ENCODE measurements around the gene FAM170B. TPM values are rescaled to one million over a fixed set of nuclear protein-coding genes. Genes with fewer than 3 reads are reported as not detected.

The FAM170B gene
- total RNA-seq, 1 donor from 2014 or later = not detected

GRCh38 chr10:49120911-49121310 lies 12.9 kb downstream of the FAM170B start:
- no peak for DNase-seq

DNA sequence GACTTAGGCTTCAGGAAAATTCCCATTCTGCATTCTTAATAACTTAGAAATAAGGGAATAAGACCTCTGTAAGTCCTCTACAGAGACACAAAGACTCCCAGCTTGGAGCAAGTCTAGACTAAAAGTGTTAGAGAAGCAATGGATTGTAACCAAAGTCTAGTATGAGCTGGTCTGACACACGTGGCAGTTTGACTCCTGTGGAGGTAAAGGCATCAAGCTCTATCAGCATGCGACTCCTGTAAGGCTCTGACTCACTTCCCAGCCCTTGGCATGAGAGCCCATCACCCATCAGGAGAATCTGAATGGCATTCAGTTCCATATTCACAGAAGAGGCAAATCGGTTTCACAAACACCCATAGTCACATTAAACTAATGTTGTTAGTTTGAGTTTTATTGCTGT lies 14.1 kb downstream of the FAM170B start:
- no peak for DNase-seq

DNA sequence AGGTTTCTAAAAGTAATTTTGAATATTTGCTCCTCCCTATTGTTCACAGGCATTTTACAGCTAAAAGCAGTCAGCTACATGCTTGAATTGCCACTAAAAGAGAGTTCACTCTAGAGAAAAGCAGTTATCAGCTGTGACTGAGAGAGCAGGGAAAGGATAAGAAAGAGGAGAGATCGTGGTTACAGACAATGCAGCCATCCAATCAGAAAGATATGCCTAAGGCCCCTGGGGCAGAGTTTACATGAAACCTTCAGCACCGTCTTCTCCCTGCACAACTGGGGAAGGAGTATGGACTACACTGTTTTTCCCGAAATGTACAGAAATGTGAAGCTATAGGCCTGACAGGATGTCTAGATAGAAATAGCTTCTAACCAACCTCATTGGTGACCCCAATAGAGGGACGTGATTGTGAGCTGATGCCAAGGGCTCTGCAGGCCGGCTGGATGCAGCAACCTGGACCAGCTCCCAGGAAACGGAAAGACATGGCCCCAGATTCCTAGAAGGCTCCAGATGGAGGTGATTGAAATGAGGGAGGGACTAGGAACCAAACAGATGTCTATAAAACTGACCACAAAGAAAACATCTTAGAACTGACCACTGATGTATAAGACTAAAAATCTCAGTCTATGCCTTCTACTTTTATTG lies 15.3 kb downstream of the FAM170B start:
- no peak for DNase-seq

GRCh38 chr10:49117376-49118070 lies 16.3 kb downstream of the FAM170B start:
- DNase-seq = no peak

DNA sequence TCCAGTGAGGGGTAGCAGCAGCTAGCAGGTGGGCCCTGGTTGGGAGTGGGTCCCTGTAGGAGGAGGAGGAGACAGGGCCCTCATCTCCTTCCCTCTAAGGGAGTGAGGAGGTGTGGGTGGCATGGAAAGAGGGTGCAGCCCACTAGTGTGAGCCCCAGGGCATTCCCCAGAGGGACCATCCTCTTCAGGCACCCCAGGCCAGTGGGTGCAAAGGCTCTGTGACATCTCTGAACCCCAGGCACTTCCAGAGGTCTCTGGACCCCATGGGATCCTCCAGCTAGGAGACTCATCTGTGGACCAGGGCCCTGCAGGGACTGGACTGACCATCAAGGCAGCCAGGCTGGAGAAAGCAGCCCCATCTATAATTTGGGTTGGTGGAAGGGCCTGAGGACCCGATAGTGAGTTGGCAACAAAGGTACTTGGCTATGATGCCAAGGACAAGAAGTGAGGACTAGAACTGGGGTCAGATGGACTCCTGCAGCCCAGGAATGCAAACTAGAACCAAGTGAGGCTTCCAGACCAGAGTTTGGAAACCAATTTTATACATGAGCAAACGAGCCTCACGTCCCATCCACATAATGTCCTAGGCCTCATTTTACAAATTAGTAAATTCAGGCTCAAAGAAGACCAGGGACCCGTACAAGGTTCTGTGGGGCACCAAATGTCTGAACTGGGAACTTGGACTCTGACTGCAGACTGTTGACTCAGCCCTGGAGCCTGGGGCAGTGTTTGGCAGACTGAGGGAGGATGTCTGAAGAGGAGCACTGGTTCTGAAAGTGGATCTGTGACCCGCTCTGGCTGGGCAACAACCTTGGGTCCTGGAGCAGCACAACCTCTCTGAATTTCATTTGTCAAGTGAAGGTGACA lies 17.1 kb downstream of the FAM170B start:
- DNase-seq = no peak

DNA sequence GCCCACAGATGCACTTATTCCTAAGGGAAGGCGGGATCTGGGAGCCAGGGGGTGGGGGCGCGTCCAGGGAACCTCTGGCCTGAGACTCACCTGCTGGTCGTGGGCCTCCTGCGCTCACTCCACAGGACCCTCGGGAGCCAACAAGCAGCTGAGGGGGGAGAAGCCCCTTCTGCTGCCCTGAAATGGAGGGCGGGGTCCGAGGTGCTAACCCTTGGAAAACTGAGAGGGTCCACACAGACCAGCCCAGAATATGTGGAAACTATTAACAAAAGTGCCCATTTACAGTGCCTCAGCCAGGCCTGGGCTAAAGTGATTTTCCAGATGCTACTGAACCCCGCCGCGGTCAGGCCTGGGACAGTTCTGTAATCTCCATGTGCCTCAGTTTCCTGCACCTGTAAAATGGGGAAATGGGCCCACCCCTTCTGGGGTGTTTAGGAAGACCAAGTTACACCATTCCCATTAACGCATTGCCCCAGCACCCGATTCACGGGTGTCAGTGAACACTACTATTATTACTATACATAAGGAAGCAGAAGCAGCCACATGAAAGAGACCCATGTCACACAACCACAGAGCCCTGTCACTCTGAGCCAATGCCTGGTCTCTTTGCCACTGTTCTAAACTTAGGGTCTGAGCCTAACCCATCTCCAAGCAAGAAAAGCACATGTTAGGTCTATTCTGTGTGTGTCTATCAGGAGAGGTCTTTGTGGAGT lies 17.9 kb downstream of the FAM170B start:
- no peak for DNase-seq

DNA sequence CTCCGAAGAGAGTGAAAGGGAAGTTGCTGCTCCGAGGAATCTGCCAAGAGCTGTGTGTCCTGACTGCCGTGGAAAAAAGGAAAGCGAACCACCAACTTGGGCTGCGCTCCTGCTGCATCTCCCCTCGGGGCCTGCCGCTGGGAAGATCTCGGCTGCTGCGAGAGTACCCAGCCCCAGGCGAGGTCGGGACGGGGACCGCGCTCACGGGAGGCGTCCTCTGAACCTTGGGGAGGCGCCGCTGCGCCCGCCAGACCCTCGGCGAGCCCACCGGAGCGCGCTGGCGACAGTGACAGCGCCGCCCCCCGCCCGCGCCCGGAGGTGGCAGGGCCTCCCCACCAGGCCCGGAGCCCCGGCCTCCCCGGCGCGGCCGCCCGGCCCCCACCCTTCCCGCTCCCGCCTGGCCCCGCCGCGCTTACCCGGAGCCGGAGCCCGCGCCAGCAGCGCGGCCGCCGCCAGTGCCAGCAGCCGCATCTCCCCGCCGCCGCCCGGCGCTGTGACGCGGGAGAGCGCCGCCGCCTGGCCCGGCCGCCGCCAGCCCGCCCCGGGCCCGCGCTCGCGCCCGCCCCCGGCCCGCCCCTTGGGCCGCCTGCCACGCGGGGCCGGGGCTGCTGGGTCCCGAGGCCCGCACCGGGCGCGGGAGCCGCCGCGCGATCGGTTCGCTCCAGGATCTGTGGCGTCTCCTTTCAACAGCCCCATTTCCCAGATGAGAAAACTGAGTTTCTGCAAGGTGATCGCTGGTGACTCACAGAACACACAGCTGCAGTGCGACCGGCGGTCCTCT lies 18.6 kb downstream of the FAM170B start, which contains the start of gene VSTM4:
Gene VSTM4, minus strand, starts transcription at position 508 of the 781 bp plus-strand sequence. Its CDS starts 37 bp downstream, at position 471.
- no peak for DNase-seq

GRCh38 chr10:49114718-49115014 lies 19.2 kb downstream of the FAM170B start:
- DNase-seq = no peak

DNA sequence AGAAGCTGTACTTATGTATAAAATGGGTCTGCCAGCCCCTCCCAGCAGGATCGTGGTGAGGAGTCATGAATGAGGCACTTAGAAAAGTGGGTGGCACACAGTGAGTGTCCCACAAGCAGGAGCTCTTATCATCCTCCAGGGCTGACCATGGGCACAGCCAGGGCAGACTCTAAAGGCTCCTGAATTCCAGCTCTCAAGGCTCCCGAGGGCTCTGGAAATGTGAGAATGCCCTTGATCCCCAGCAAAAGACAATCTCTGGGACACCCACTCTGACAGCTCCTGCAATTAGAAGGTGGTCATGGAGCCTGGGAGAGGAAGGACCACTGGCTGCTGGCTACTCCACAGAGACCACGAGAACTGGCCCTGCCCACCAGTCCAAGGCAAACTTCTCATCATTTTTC lies 20.1 kb downstream of the FAM170B start:
- DNase-seq = no peak

DNA sequence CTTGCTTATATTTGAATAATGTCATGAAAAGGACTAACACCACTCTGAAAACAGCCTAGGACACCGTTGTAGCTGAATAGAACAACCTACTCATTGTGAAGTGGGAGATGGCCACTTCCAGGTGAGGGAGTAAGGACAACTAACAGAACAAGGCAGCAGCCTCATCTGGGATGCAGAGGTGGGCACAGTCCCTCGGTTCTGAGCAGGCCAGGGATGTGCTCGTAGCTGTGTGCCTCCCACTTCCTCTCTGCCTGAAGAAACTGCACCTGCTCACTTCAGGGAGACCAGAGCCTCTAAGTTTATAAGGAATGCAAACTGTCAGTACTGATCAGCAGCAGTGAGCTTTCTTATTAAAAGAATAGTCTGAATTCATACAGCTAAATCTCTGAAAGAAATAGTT lies 21.0 kb downstream of the FAM170B start:
- no peak for DNase-seq

GRCh38 chr10:49112098-49112497 lies 21.7 kb downstream of the FAM170B start:
- no peak for DNase-seq

- DNase-seq = no peak
Observed at GRCh38 chr10:49111320-49111698, 22.5 kb downstream of the FAM170B start.

DNA sequence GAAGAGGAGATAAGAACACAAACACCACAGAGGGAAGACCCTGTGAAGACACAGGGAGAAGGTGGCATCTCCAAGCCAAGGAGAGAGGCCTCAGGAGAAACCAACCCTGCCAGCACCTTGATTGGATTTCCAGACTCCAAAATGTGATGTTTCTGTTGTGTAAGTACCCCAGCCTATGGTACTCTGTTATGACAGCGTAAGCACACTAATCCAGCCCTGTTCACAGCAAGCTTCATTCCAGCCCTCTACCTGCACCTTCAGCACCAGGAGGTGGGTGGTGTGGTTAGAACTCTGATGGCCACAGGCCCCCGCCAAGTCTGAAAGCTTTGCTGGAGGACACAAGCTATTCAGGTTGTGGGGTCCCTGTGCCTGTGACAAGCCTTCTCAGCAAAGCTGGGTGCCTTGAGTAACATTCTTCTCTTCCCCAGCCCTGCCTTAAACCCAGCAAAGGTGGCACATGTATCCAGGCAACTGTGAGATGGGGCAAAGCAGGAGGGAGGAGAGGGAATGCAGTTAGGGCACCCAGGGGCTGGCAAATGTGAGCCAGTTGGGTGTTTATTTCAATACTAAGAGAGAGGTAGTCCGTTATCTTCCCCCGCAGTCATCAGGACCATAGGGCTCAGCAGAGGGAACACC lies 23.0 kb downstream of the FAM170B start:
- DNase-seq = no peak

DNA sequence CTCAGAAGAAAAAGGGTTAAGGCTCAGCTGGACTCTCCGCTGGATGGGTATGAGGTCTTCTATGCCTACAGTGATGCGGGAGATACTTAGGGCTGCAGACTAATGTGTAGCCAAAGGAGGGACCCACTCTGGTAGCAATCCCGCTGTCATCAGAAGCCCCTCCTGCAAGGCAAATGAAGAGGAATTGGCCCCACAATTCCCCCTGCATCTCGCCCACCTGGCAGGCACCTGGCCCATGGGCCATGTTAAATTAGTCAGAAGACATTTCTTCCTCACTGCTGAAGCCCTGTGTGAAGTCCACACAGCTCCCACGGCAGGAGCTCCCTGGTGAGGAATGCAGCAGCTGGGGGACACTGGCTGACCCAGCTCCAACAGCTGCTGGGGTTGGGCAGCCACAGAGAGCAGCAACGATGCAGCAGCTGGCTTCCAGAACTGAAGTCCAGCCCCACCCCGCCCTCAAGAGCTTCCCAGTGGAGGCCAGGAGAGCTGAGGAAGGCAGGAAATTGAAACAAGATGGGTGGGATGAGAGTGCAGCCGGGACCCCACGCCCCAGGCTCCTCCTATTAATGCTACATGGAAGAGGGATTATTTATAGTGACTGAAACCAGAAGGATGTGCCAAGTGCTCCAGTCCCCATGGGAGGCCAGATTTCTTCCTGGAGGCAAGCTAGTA lies 24.0 kb downstream of the FAM170B start:
- DNase-seq = no peak

GRCh38 chr10:49108656-49109055 lies 25.2 kb downstream of the FAM170B start:
- DNase-seq = no peak

- DNase-seq = no peak
Observed at GRCh38 chr10:49107887-49108267, 25.9 kb downstream of the FAM170B start.

DNA sequence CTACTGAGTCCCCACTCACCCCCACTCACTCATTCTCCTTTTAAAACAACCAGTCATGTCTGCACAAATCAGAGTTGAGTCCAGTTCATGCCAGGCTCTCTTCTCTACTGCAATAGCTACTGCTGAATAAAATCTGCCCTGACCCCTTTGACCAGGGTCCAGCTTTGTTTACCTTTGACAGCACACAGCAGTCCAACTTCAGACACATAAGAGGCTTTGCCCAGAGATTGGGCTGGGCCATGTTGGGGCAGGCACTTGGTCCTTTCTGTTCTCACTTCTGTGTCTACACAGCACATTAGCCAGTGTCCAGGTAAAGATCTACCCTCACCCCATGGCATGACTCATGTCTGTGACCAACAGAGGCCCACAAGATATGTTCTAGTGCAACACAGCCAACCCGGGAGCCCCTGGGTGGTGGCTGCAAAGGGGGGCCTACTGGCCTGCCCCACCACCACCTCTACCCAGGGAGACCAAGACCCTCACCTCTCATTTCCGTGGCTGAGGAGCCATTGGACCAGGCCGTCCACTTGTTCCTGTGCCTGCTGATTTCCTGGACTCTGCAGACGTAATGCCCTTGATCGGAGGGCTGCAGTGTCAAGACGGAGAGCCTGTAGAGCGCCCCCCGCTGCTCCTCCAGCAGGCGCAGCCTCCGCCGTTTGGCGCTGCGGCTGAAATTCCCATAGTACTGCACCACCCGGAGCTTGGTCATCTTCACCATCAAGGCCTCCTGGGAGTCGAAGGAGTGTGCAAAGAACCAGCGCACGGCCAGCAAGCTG lies 26.5 kb downstream of the FAM170B start:
- DNase-seq = no peak

DNA sequence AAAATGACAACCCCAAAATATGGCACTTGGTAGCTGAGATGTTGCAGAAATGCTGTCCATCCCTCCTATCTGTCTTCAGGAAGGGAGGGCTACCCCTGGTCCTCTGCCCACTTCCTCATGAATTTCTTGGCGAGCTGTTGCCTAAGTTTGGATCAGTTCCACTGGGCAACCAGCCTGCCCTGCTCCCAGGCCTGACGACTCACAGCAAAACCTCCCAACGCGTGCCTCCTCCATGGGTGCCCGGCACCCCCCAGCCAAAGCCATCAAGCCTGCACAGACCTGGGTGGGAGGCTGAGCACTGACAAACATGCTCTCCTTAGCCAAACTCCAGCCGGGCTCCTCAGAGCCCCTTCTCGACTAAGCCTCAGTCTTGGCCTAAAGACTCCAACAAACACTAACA lies 27.4 kb downstream of the FAM170B start:
- no peak for DNase-seq

GRCh38 chr10:49105076-49105475 lies 28.7 kb downstream of the FAM170B start:
- DNase-seq = no peak

DNA sequence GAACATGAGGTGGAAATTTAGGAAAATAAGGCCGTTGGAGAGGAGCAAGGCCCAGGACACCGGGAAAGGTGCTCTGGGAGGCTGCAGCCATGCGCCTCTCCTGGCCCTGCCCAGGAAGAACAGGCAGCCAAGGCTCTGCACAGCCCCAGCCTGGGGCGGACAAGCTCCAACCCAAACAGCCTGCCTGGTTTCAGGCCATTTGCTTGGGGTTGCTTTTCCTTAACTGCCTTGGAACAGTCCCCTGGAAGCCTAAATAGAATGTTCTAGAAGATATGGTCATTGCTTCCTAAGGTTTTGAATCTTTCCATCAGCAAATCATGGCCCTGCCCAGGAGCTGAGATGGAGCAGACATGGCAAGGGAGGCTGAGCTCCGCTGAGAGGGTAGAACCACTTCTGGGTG lies 29.5 kb downstream of the FAM170B start:
- no peak for DNase-seq
